HepG2 (cell line): Measurements from ENCODE around the gene IL11RA. TPM values are rescaled to one million over a fixed set of nuclear protein-coding genes. Genes with fewer than 3 reads are reported as not detected.

ENCODE experiments used
- ADNP ChIP-seq: sonication (generic); formaldehyde crosslinking; IDR thresholded peaks from 2 replicates; pipeline ENCODE4 v1.4.0; 2020; ENCODE audit warnings: missing genetic modification reagents
- CAMTA2 ChIP-seq: sonication (generic); formaldehyde crosslinking; IDR thresholded peaks from 2 replicates; pipeline ENCODE4 v1.4.0; 2020; ENCODE audit warnings: mild to moderate bottlenecking, missing genetic modification reagents, borderline replicate concordance
- CEBPB ChIP-seq: IDR thresholded peaks from 2 replicates; pipeline ENCODE4 v1.6.1; 2011; ENCODE audit warnings: low read depth, low read length, improper control_type of control experiment, borderline replicate concordance
- ETV6 ChIP-seq: sonication (generic); formaldehyde crosslinking; conservative IDR thresholded peaks from 2 replicates; pipeline ENCODE4 v1.4.0; 2020; ENCODE audit warnings: missing genetic modification reagents
- GATAD1 ChIP-seq: IDR thresholded peaks from 2 replicates; pipeline ENCODE4 v1.6.1; 2016; ENCODE audit warnings: missing genetic modification reagents, missing compliant biosample characterization
- KAT2B ChIP-seq: fragments of 150-350 bp; IDR thresholded peaks from 2 replicates; pipeline ENCODE4 v1.6.1; 2014; ENCODE audit warnings: low read depth, low read length, borderline replicate concordance
- PRDM10 ChIP-seq: sonication (generic); formaldehyde crosslinking; IDR thresholded peaks from 2 replicates; pipeline ENCODE4 v1.4.0; 2020; ENCODE audit warnings: low read depth, missing genetic modification reagents
- THYN1 ChIP-seq: sonication (generic); formaldehyde crosslinking; IDR thresholded peaks from 2 replicates; pipeline ENCODE4 v1.8.1; 2023; ENCODE audit warnings: low read depth, mild to moderate bottlenecking, moderate library complexity, missing genetic modification reagents, borderline replicate concordance
- ZBTB7B ChIP-seq: sonication (generic); formaldehyde crosslinking; IDR thresholded peaks from 2 replicates; pipeline ENCODE4 v1.4.0; 2020; ENCODE audit warnings: missing genetic modification reagents
- ZC3H13 ChIP-seq: sonication (generic); formaldehyde crosslinking; IDR thresholded peaks from 2 replicates; pipeline ENCODE4 v1.8.1; 2023; ENCODE audit warnings: mild to moderate bottlenecking, missing genetic modification reagents, moderate library complexity
- ZFX ChIP-seq: sonication (generic); formaldehyde crosslinking; IDR thresholded peaks from 2 replicates; pipeline ENCODE4 v1.4.0; 2020; ENCODE audit warnings: mild to moderate bottlenecking, low read depth, missing genetic modification reagents, moderate library complexity
- ZNF205 ChIP-seq: IDR thresholded peaks from 2 replicates; pipeline ENCODE4 v1.6.1; 2018; ENCODE audit warnings: missing biosample characterization, missing genetic modification reagents
- ZNF615 ChIP-seq: sonication (generic); formaldehyde crosslinking; IDR thresholded peaks from 2 replicates; pipeline ENCODE4 v1.5.0; 2020; ENCODE audit warnings: mild to moderate bottlenecking, missing genetic modification reagents, borderline replicate concordance
- ZNF629 ChIP-seq: sonication (generic); formaldehyde crosslinking; conservative IDR thresholded peaks from 2 replicates; pipeline ENCODE4 v1.5.0; 2020; ENCODE audit warnings: missing genetic modification reagents
- polyA plus RNA-seq, 8 experiments: library from polyadenylated mRNA; depleted of rRNA in 3 of 8; stranded (reverse) in 7 of 8; unstranded in 1 of 8; fragments of >200 nt; fragmentation: Illumina TruSeq in 4 of 8; extraction: Trizol in 4 of 8; gene quantifications; 2 replicates each; pipeline versions ENCODE4 v1.2.1 to v1.2.3, GENCODE V29; 2011 to 2016; ENCODE audit warnings: low read depth in 4 of 8, missing spikeins in 1 of 8, mixed read lengths in 1 of 8; ENCODE audit not compliant: insufficient read depth in 1 of 8
- total RNA-seq, 5 experiments: library from RNA; depleted of rRNA; stranded (reverse); fragments of >200 nt; fragmentation: Illumina TruSeq; extraction: Trizol; gene quantifications; 2 replicates each; pipeline ENCODE4 v1.2.3, GENCODE V29; 2016; ENCODE audit warnings: low read depth in 1 of 5
- TF ChIP-seq, protein P1 (sequence below): sonication (generic); formaldehyde crosslinking; IDR thresholded peaks from 2 replicates; pipeline ENCODE4 v1.5.0; 2020; ENCODE audit warnings: mild to moderate bottlenecking, missing genetic modification reagents, moderate library complexity
- TF ChIP-seq, protein P2 (sequence below): sonication (generic); formaldehyde crosslinking; IDR thresholded peaks from 2 replicates; pipeline ENCODE4 v1.4.0; 2020; ENCODE audit warnings: missing genetic modification reagents
- TF ChIP-seq, protein P3 (sequence below): sonication (generic); formaldehyde crosslinking; IDR thresholded peaks from 2 replicates; pipeline ENCODE4 v1.4.0; 2020; ENCODE audit warnings: mild to moderate bottlenecking, missing genetic modification reagents, borderline replicate concordance

The IL11RA gene
- total and polyA plus RNA-seq, 2 of the 13 experiments (the other 11 are each of a cell fraction or from before 2014, with no cell fraction given), result 2.0 to 4.2 TPM

GRCh38 chr9:34637356-34638137 lies 14.4 kb upstream of the IL11RA start, which contains the start of gene SIGMAR1 (continued):
- TF ChIP-seq ADNP (no peak), ETV6 (CRISPR knock-in tag) (0 out of 2 replicates have a peak, but pooled peaks have one; percentile 66), ZNF615 (no peak), ZNF629 (CRISPR knock-in tag) (0 out of 2 replicates have a peak, but pooled peaks have one; percentile 9), PRDM10 (CRISPR knock-in tag) (peak; percentile 99), CAMTA2 (CRISPR knock-in tag) (peak; percentile 62; the same call in 1 of the 2 replicates), GATAD1 (CRISPR knock-in tag) (peak; percentile 75), KAT2B (no peak), ZNF205 (CRISPR knock-in tag) (peak; percentile 71), ZBTB7B (CRISPR knock-in tag) (no peak), ZC3H13 (no peak), ZFX (CRISPR knock-in tag) (peak; percentile 96), CEBPB (no peak), THYN1 (CRISPR knock-in tag) (0 out of 2 replicates have a peak, but pooled peaks have one; percentile 27)
- TF ChIP-seq, protein P1, sequence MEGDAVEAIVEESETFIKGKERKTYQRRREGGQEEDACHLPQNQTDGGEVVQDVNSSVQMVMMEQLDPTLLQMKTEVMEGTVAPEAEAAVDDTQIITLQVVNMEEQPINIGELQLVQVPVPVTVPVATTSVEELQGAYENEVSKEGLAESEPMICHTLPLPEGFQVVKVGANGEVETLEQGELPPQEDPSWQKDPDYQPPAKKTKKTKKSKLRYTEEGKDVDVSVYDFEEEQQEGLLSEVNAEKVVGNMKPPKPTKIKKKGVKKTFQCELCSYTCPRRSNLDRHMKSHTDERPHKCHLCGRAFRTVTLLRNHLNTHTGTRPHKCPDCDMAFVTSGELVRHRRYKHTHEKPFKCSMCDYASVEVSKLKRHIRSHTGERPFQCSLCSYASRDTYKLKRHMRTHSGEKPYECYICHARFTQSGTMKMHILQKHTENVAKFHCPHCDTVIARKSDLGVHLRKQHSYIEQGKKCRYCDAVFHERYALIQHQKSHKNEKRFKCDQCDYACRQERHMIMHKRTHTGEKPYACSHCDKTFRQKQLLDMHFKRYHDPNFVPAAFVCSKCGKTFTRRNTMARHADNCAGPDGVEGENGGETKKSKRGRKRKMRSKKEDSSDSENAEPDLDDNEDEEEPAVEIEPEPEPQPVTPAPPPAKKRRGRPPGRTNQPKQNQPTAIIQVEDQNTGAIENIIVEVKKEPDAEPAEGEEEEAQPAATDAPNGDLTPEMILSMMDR (CRISPR knock-in tag), result no peak; the same call in 1 of the 2 replicates
- TF ChIP-seq, protein P2, sequence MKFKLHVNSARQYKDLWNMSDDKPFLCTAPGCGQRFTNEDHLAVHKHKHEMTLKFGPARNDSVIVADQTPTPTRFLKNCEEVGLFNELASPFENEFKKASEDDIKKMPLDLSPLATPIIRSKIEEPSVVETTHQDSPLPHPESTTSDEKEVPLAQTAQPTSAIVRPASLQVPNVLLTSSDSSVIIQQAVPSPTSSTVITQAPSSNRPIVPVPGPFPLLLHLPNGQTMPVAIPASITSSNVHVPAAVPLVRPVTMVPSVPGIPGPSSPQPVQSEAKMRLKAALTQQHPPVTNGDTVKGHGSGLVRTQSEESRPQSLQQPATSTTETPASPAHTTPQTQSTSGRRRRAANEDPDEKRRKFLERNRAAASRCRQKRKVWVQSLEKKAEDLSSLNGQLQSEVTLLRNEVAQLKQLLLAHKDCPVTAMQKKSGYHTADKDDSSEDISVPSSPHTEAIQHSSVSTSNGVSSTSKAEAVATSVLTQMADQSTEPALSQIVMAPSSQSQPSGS (CRISPR knock-in tag), result no peak
- TF ChIP-seq, protein P3, sequence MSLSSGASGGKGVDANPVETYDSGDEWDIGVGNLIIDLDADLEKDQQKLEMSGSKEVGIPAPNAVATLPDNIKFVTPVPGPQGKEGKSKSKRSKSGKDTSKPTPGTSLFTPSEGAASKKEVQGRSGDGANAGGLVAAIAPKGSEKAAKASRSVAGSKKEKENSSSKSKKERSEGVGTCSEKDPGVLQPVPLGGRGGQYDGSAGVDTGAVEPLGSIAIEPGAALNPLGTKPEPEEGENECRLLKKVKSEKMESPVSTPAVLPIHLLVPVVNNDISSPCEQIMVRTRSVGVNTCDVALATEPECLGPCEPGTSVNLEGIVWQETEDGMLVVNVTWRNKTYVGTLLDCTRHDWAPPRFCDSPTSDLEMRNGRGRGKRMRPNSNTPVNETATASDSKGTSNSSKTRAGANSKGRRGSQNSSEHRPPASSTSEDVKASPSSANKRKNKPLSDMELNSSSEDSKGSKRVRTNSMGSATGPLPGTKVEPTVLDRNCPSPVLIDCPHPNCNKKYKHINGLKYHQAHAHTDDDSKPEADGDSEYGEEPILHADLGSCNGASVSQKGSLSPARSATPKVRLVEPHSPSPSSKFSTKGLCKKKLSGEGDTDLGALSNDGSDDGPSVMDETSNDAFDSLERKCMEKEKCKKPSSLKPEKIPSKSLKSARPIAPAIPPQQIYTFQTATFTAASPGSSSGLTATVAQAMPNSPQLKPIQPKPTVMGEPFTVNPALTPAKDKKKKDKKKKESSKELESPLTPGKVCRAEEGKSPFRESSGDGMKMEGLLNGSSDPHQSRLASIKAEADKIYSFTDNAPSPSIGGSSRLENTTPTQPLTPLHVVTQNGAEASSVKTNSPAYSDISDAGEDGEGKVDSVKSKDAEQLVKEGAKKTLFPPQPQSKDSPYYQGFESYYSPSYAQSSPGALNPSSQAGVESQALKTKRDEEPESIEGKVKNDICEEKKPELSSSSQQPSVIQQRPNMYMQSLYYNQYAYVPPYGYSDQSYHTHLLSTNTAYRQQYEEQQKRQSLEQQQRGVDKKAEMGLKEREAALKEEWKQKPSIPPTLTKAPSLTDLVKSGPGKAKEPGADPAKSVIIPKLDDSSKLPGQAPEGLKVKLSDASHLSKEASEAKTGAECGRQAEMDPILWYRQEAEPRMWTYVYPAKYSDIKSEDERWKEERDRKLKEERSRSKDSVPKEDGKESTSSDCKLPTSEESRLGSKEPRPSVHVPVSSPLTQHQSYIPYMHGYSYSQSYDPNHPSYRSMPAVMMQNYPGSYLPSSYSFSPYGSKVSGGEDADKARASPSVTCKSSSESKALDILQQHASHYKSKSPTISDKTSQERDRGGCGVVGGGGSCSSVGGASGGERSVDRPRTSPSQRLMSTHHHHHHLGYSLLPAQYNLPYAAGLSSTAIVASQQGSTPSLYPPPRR, result no peak
